GM18526 (cell line): ENCODE measurements around the gene MACIR.

Source experiments
- POLR2A ChIP-seq: IDR thresholded peaks from 3 replicates; pipeline ENCODE4 v1.6.1; 2011; ENCODE audit not compliant: insufficient read length; ENCODE audit errors: extremely low read depth

The MACIR gene

DNA sequence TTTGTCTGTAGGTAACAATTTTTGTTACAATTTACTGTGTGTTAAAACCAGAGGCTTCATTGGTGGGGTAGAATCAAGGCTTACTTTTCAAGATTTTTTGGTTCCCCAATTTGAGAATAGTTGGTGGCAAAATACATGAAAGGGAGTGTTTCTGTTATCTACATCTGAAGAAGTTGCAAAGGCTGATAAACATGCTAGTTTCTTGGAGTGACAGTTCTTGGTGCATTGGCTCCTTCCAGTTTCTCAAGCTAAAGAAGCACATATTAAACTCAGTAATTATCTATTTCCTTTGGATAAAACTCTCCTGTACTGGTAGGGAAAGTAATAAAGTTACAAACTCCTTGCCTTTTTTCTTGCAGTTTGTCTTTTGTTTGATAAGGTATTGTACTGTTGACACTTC, 5.9 kb downstream of the MACIR start:
- no peak for TF ChIP-seq POLR2A

- TF ChIP-seq POLR2A = no peak
These were observed 12.0 kb downstream of the MACIR start for GRCh38 chr5:103270581-103270980.

DNA sequence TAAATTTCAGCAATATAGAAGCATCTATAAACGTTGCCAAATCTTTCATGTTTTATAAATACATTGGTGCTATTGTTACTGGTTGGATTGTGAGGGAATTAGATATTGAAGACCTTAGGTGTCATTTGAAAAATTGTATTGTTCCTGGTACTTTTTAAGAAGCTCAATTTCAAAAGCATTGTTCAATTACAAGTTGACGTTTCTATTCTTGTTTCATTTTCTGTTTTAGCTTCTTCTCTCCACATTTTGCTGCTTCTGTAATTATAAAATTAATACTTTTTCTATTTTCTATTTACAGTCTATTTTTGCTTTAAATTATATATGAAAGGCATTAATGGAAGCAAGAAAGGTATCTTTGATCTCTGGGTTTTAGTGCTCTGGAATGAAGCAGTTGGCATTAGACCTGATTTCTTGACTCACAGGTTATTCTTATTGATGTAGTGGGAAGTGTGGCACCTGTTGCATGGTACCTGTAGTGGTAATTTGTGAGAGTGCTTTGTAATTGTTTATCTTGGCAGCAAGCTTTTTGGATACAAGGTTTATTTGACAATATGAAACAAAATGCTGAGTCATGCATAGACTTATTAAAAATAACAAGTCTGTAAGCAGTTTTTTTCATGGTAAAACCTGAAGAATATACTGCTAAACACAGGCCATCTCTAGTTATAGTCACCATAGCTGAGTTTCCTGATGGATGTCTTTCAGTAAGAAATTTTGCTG, 13.2 kb downstream of the MACIR start:
- TF ChIP-seq POLR2A = no peak

GRCh38 chr5:103272377-103272776, 13.8 kb downstream of the MACIR start:
- no peak for TF ChIP-seq POLR2A

DNA sequence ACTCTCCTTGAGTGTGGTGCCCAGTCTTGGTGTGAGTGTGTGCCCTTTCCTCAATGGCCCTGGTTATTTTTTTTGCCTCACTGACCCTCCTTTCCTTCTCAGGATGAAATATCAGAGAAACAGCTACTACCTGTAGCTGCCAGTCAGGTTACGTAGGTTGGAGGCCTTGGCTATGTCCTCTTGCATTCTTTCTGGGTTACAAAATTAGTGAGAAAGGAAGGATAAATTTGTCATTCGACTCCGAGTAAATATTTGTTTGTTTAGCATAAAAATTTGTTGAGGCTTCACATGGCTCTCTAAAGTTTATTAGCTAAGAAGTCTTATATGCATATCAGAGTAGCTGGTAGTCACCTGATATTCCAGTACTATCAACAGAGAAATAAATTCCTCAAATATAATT, 15.4 kb downstream of the MACIR start:
- no peak for TF ChIP-seq POLR2A

DNA sequence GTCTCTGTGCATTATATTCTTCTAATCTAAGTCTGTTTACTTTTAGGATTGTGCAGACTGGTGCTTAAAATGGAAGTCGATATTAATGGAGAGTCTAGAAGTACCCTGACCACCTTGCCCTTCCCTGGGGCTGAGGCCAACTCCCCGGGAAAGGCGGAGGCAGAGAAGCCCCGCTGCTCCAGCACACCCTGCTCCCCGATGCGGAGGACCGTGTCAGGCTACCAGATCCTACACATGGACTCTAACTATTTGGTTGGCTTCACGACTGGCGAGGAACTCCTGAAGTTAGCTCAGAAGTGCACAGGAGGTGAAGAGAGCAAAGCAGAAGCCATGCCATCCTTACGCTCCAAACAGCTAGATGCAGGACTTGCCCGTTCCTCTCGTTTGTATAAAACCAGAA, 17.3 kb downstream of the MACIR start:
- no peak for TF ChIP-seq POLR2A

DNA sequence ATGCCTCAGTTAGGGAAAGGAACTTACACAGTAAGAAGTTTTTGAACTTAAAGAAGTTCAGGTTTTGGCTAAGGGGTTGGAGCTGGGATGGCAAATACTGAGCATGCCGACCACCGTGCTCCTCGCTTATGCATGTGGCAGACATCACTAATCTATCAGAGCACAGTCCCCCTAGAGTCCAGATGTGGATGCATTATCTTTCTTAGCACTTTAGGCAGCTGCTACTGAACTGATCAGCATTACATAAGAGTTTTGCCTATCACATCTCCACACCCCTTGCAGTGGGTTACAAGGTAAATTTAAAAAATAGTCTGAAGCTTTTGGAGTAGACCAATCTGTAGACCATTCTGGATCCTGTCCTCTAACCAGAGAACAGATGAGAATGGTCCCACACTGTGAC, 22.4 kb downstream of the MACIR start:
- TF ChIP-seq POLR2A = no peak

DNA sequence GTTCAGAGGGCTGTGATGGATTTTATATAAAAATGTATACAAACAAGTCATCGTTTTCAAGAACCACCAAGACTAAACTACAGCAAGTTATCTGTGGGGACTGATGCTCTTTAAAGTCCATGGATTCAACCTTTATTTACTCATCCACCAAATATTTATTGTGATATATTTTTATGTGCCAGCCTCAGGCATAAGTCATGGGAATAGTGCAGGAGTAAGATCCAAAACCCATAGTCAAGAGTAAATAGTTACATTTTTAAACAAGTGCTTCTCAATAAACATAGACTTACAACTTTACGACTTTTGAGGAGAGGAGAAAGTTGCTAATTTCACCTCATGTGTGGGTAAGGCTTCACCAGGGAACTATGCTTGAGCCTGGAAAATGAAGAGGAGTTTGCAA, 24.6 kb downstream of the MACIR start:
- TF ChIP-seq POLR2A = no peak

GRCh38 chr5:103283869-103284268, 25.3 kb downstream of the MACIR start:
- no peak for TF ChIP-seq POLR2A

GRCh38 chr5:103286622-103287021, 28.1 kb downstream of the MACIR start:
- no peak for TF ChIP-seq POLR2A

- TF ChIP-seq POLR2A = no peak
These were observed 30.5 kb downstream of the MACIR start for GRCh38 chr5:103289024-103289423.

- no peak for TF ChIP-seq POLR2A
These were observed 32.3 kb downstream of the MACIR start for GRCh38 chr5:103290846-103291245.

DNA sequence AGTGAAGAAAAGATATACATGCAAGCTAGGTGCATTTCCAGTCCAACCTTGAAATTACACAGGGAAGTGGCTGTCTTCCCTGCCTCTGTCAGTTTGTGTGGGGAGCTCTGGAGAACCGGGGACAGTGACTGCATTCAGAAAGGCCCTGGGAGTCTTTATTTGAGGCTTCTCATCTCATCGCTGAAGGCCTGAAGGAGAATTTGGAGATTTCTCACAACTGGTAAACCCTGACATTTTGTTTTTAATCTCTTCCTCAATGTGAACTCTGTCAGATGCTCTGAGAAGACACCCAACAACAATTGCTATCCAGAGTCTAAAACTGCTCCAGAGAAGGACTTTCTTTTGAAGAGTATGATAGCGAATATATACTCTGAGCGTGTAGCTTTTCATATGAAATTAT, 33.0 kb downstream of the MACIR start:
- no peak for TF ChIP-seq POLR2A

GRCh38 chr5:103293099-103293498, 34.5 kb downstream of the MACIR start:
- TF ChIP-seq POLR2A = no peak

GRCh38 chr5:103293719-103294118, 35.2 kb downstream of the MACIR start:
- no peak for TF ChIP-seq POLR2A

GRCh38 chr5:103294906-103295305, 36.3 kb downstream of the MACIR start:
- TF ChIP-seq POLR2A = no peak

GRCh38 chr5:103295424-103295823, 36.9 kb downstream of the MACIR start:
- no peak for TF ChIP-seq POLR2A
